Stimulated activated CD8-positive, alpha-beta memory T cell treated with anti-CD3 and anti-CD28 coated beads, Interleukin-15, amount 100 ng/mL, for 48 hours (primary cell): ENCODE measurements around the gene BCL11A.

ENCODE experiments used
- DNase-seq, 2 donors: peaks; one replicate each; pipeline ENCODE4 v3.0.0-alpha.2; 2020; ENCODE audit warnings: low read depth in 2 of 2

Gene BCL11A

GRCh38 chr2:60559880-60560279, 6.4 kb upstream of the BCL11A start:
- DNase-seq, result no peak

- DNase-seq, result no peak
Measured at GRCh38 chr2:60558536-60558935, 5.1 kb upstream of the BCL11A start.

DNA sequence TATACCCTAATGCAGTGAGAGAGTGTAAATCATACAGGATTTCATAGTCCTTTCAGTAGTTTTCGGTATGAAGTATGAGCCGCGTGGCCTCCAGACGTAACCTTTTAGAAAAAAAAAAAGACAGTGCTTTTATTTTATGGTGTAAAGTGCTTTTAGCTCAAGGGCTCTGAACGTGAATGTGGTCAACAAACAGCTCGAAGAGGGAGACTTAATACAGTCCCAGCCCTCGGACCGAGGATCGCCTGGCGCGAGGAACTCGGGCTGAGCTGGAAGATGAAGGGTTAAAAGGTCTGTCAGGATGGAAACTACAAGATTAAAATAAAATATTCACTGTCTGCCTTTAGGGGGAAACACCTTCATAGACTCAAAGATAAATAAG, 4.0 kb upstream of the BCL11A start:
- DNase-seq, result no peak

GRCh38 chr2:60556576-60557485, 3.4 kb upstream of the BCL11A start:
- DNase-seq, result no peak

- no peak for DNase-seq
Measured at GRCh38 chr2:60556175-60556574, 2.7 kb upstream of the BCL11A start.

DNA sequence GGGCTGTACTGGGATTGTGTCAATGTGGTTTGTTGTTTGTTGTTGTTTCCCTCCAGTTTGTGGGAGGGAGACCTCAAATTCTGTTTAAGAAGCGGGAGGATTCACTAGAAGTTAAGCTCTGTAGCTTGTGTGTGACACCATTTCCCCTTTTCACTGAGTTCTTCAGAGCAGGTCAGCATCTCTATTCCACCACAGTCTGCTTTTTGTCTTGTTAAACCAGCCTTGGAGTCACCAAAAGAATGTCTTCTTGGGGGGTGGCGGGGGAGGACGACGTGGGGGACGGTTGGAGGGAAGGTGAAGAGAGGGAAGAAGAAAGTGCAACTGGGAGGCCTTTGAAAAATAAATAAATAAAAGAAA, 2.3 kb upstream of the BCL11A start:
- no peak for DNase-seq

GRCh38 chr2:60555066-60555782, 1.8 kb upstream of the BCL11A start:
- DNase-seq, result no peak

- DNase-seq, result no peak
Measured at GRCh38 chr2:60554646-60555065, 1.2 kb upstream of the BCL11A start.

GRCh38 chr2:60554074-60554645, 706 bp upstream of the BCL11A start:
- DNase-seq, result no peak

- DNase-seq, result no peak
Measured at GRCh38 chr2:60552851-60553494, 481 bp downstream of the BCL11A start.

- DNase-seq, result no peak
Measured at GRCh38 chr2:60552078-60552850, 1.2 kb downstream of the BCL11A start.

DNA sequence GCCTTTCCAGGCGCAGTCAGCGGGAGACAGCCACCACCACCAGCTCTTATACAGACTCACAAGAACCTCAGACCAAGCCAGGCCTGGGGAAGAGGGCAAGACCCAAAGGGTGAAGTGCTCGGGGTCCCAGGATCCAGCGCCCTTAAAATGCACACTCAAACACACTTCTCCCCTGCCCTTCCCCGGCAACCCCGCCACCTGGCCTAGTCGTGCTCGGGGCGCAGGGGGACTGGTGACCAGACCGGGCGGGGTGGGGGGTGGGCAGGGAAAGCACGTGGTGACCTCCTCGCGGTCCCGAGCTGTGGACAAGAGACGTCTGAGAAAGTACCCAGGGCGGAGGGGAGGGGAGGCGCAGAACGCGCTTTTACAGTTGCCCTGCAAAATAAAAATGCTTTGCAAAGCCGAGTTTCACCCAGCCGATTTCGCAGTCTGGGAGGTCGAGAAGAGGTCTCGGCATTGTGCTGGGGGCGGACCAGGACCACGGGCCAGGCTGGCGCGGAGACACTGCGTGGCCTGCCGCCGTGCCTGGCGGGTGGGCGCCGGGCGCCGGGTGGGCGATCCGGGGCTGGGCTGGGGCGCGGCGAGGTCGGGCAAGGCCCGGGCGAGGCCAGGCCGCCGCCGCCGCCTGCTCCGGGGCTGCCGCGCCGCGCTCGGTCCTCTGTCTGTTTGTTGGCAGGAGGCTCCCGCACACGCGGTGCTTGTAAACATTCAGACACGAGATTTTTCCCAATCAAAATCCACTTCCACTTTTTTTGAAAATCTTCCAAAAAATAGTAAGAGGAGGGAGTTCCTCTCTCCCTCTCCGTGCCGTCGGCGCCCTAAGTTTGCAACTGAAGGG, 2.0 kb downstream of the BCL11A start:
- no peak for DNase-seq

DNA sequence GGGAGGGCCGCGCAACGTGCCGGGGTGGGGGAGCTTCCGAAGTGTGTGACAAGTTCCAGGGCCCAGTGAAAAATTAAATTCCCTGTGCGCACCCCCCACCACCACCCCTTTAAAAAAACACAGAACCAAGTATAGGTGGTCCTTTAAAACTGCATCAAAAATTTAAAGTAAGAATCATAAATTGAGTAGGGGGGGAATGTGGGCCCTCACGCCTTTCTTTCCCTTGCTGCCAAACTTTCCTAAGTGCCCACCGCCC, 2.5 kb downstream of the BCL11A start:
- no peak for DNase-seq

DNA sequence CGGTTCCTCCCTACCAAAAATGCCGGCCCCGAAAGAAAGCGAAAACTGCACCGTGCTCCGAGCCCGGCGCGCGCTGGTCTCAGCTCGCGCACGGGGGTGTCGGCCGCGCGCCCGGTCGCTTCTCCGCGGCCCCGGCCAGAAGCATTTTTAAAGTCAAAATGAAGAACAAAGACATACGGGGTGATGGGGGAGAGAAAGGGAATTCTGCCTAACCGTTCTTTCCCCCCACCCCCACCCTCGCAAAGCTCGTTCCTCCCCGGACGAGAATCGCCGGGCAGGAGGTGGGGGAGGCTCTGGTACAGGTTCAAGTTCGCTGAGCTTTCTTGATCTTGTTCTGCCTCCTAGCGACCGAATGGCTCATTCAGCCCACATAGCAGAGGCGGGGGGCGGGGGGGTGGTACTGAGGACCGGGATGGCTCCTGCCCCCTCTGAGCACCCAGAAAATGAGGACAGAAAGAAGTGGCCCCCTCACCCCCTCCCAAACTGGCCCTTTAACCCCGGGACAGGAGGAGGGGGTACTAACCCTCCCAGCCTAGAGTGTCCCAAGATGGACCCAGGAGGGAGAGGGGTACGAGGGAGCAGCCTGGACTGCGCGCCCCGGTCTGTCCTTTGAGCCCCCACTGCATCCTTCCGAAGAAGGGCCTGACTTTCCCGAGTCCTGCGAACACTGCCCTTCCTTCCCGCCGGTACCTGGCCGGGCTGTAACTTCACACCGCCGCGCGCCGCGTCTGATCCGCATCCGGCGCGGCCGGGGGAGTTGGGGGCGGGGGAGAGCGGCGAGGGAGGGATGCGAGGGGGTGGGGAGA, 3.1 kb downstream of the BCL11A start:
- no peak for DNase-seq

DNA sequence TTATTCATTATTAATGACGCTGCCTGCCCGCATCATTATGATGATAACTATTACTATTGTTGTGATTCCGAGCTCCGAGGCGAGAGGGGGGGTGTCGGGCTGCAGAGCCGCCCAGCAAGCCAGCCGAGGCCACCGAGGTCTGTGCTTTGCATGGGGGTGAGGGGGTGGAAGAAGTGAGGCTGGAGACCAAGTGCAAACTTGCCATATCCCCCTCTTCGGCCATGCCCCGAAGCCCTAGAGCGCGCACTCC, 3.6 kb downstream of the BCL11A start:
- no peak for DNase-seq

- no peak for DNase-seq
Measured at GRCh38 chr2:60549238-60549927, 4.1 kb downstream of the BCL11A start.

DNA sequence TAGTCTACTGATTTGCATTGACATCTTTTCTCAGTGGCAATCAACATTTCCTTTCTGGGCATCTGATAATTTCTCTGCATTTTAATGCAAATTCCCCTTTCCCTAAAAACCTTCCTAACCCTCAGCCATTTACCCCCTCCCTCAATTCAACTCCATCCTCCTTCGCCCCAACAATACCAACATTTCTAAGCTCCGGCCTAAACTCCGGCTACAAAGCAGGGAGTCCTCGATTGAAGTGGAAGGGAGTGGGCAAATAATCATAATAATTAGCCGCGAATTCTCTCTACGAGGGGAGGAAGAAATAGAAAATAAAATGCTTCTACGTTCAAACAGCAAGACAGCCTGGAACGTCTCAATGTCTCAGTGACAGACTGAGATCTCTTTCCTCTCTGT, 4.6 kb downstream of the BCL11A start:
- DNase-seq, result no peak

DNA sequence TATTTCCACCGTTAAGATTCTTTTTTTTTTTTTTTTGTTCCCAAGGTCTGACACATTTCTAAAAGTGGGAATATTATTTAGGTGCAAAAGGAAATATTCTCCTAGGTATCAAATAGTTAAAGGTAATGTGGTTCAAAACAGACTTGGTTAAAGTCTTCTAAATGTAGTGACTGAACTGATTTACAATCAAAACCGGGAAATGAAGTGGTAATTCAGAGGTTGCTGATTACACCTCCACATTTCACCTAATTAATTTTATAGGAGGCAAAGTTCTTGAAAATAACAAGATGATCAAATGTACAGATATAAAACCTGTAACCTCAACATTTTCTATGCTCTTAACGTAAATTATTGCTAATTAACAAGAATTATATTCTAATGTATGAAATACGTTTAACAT, 5.1 kb downstream of the BCL11A start:
- DNase-seq, result no peak

GRCh38 chr2:60547841-60548240, 5.6 kb downstream of the BCL11A start:
- DNase-seq, result no peak
